MM.1S (cell line): ENCODE measurements around the gene LDAF1.
"Not testable (repeated sequence)": the region's sequence is repeated elsewhere in the genome, so short reads cannot be mapped to it uniquely, and the experiment has no call there.

ENCODE experiments used
- DNase-seq: peaks from one replicate; pipeline ENCODE4 v3.0.0-alpha.2; 2015
- H2AFZ ChIP-seq: fragments of 300-600 bp; sonication (generic); 2 replicates; pipeline ENCODE4 v1.6.0; 2016; ENCODE audit warnings: antibody characterized with exemption, low read length
- H3F3A ChIP-seq: fragments of 300-600 bp; sonication (generic); 2 replicates; pipeline ENCODE4 v1.6.1; 2016; ENCODE audit warnings: mild to moderate bottlenecking, antibody characterized with exemption, low read length, moderate library complexity, mixed read lengths; ENCODE audit not compliant: insufficient read depth
- H3K27ac ChIP-seq: fragments of 300-600 bp; sonication (generic); 2 replicates; pipeline ENCODE4 v1.5.1; 2016; ENCODE audit warnings: mild to moderate bottlenecking, low read length
- H3K27me3 ChIP-seq: fragments of 300-600 bp; sonication (generic); replicated peaks from 2 replicates; pipeline ENCODE4 v1.6.0; 2016; ENCODE audit warnings: low read length; ENCODE audit not compliant: insufficient read depth
- H3K36me3 ChIP-seq: fragments of 300-600 bp; sonication (generic); replicated peaks from 2 replicates; pipeline ENCODE4 v1.6.1; 2016; ENCODE audit warnings: mild to moderate bottlenecking, low read length, mixed read lengths; ENCODE audit not compliant: insufficient read depth
- H3K4me1 ChIP-seq: fragments of 300-600 bp; sonication (generic); 2 replicates; pipeline ENCODE4 v1.6.1; 2016; ENCODE audit warnings: low read length, mixed read lengths
- H3K4me2 ChIP-seq: fragments of 300-600 bp; sonication (generic); 2 replicates; pipeline ENCODE4 v1.6.0; 2016; ENCODE audit warnings: low read depth, low read length
- H3K4me3 ChIP-seq: fragments of 300-600 bp; sonication (generic); 2 replicates; pipeline ENCODE4 v1.5.1; 2016; ENCODE audit warnings: low read length, mixed read lengths
- H3K79me2 ChIP-seq: fragments of 300-600 bp; sonication (generic); 2 replicates; pipeline ENCODE4 v1.6.1; 2016; ENCODE audit warnings: mixed run types, low read length, mixed read lengths
- H3K9ac ChIP-seq: fragments of 300-600 bp; sonication (generic); 2 replicates; pipeline ENCODE4 v1.6.1; 2016; ENCODE audit warnings: low read length, mixed read lengths
- H3K9me2 ChIP-seq: fragments of 300-600 bp; sonication (generic); replicated peaks from 2 replicates; pipeline ENCODE4 v1.6.1; 2016; ENCODE audit warnings: mild to moderate bottlenecking, low read length, mixed read lengths; ENCODE audit not compliant: insufficient read depth
- H3K9me3 ChIP-seq: fragments of 300-600 bp; sonication (generic); replicated peaks from 2 replicates; pipeline ENCODE4 v1.6.1; 2016; ENCODE audit warnings: mild to moderate bottlenecking, low read length, mixed read lengths; ENCODE audit not compliant: insufficient read depth
- H4K20me1 ChIP-seq: fragments of 300-600 bp; sonication (generic); 2 replicates; pipeline ENCODE4 v1.6.1; 2016; ENCODE audit warnings: mild to moderate bottlenecking, low read length, moderate library complexity, mixed read lengths; ENCODE audit not compliant: insufficient read depth
- EZH2 ChIP-seq: fragments of 300-600 bp; sonication (generic); optimal IDR thresholded peaks from 2 replicates; pipeline ENCODE3; 2017; ENCODE audit warnings: low read depth, mild to moderate bottlenecking, antibody characterized with exemption, low read length, mixed read lengths
- EZH2phosphoT487 ChIP-seq: fragments of 300-600 bp; sonication (generic); IDR thresholded peaks from 2 replicates; pipeline ENCODE4 v1.6.1; 2018; ENCODE audit warnings: antibody characterized with exemption, low read length
- TF ChIP-seq, protein P1 (sequence below): fragments of 300-600 bp; sonication (generic); IDR thresholded peaks from 2 replicates; pipeline ENCODE4 v1.5.1; 2016; ENCODE audit warnings: antibody characterized with exemption, low read length, mixed read lengths

Gene LDAF1

DNA sequence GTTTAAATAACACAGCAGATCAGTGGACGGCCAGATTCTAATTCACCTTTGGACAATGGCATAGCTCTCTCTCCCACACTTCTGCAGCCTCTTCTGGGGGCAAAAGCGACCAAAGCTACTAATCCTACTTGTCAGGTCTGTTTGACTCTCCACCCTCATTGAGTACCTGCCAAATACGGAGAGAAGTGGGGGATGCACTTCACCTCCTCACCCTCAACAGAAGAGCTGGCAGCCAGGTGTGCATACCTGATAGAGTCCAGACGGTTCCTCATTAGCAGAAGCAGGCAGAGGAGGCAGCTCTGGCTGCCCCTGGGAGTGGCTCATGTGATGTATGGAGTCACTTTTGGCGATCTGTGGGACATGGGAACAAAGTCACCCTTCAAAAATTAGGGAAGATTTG is 12.7 kb upstream of the LDAF1 start:
- H3K9me2 ChIP-seq: no peaks in the 10 kb centered on the region
- H2AFZ ChIP-seq: no peak overlapping the region
- H3K4me1 ChIP-seq: no peaks in the 10 kb centered on the region
- H3K4me3 ChIP-seq: no peak overlapping the region
- no peaks in the 10 kb centered on the region for H3K79me2 ChIP-seq
- H3K27me3 ChIP-seq: no peaks in the 10 kb centered on the region
- no peak for DNase-seq
- no peaks in the 10 kb centered on the region for H3F3A ChIP-seq
- no peak overlapping the region for H3K27ac ChIP-seq
- H3K9ac ChIP-seq: no peak overlapping the region
- no peaks in the 10 kb centered on the region for H3K36me3 ChIP-seq
- H3K4me2 ChIP-seq: no peak overlapping the region
- TF ChIP-seq EZH2: no peak
- no peak for TF ChIP-seq EZH2phosphoT487
- TF ChIP-seq, protein P1, sequence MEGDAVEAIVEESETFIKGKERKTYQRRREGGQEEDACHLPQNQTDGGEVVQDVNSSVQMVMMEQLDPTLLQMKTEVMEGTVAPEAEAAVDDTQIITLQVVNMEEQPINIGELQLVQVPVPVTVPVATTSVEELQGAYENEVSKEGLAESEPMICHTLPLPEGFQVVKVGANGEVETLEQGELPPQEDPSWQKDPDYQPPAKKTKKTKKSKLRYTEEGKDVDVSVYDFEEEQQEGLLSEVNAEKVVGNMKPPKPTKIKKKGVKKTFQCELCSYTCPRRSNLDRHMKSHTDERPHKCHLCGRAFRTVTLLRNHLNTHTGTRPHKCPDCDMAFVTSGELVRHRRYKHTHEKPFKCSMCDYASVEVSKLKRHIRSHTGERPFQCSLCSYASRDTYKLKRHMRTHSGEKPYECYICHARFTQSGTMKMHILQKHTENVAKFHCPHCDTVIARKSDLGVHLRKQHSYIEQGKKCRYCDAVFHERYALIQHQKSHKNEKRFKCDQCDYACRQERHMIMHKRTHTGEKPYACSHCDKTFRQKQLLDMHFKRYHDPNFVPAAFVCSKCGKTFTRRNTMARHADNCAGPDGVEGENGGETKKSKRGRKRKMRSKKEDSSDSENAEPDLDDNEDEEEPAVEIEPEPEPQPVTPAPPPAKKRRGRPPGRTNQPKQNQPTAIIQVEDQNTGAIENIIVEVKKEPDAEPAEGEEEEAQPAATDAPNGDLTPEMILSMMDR: no peak
- H4K20me1 ChIP-seq: no peaks in the 10 kb centered on the region
- no peaks in the 10 kb centered on the region for H3K9me3 ChIP-seq

DNA sequence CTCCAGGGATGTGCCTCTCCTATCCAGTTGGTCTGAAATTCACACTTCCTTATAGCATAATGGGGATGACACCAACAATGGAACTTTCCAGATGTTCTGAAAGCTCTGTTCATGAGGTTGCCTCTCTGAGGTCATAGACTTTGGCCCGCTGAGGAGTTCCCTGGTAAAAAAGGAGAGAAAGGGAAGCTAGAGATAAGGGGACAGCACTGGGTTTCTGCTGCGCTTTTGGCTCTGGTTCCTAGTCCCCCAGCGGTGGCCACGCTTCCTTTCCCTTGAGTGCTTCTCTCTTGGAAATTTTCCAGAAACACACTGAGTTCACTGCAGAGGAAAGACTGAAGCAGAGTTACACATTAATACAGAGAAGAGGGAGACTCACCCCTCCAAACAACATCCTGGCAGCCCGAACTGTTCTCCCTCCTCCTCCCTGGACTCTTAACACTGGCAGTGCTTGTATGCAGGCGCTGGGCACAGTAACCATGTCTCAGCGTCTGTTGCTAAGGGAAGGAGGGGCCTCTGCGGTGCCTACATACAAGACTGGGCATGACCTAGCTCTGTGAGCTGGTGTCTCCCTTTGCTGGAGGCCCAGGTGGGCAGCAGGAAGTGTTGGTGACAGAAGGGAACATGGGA is 8.0 kb upstream of the LDAF1 start, which contains the start of gene DNAH3:
DNAH3 (minus strand) TSS at position 472 of the 627 bp plus-strand sequence. CDS start 527 bp downstream, outside the sequence.
- H3F3A ChIP-seq: no peaks in the 10 kb centered on the region
- no peaks in the 10 kb centered on the region for H3K9me2 ChIP-seq
- H3K27ac ChIP-seq: no peak within 1 kb of the TSS
- no peak for DNase-seq
- no peaks in the 10 kb centered on the region for H3K79me2 ChIP-seq
- no peaks in the 10 kb centered on the region for H4K20me1 ChIP-seq
- H3K4me2 ChIP-seq: no peak within 1 kb of the TSS
- H3K36me3 ChIP-seq: no peaks in the 10 kb centered on the region
- no peaks in the 10 kb centered on the region for H3K9me3 ChIP-seq
- H3K27me3 ChIP-seq: no peaks in the 10 kb centered on the region
- no peaks in the 10 kb centered on the region for H3K4me1 ChIP-seq
- TF ChIP-seq EZH2phosphoT487 (no peak), EZH2 (no peak)
- TF ChIP-seq, protein P1: no peak
- no peak within 1 kb of the TSS for H3K4me3 ChIP-seq
- H3K9ac ChIP-seq: no peak within 1 kb of the TSS
- H2AFZ ChIP-seq: no peak within 1 kb of the TSS

DNA sequence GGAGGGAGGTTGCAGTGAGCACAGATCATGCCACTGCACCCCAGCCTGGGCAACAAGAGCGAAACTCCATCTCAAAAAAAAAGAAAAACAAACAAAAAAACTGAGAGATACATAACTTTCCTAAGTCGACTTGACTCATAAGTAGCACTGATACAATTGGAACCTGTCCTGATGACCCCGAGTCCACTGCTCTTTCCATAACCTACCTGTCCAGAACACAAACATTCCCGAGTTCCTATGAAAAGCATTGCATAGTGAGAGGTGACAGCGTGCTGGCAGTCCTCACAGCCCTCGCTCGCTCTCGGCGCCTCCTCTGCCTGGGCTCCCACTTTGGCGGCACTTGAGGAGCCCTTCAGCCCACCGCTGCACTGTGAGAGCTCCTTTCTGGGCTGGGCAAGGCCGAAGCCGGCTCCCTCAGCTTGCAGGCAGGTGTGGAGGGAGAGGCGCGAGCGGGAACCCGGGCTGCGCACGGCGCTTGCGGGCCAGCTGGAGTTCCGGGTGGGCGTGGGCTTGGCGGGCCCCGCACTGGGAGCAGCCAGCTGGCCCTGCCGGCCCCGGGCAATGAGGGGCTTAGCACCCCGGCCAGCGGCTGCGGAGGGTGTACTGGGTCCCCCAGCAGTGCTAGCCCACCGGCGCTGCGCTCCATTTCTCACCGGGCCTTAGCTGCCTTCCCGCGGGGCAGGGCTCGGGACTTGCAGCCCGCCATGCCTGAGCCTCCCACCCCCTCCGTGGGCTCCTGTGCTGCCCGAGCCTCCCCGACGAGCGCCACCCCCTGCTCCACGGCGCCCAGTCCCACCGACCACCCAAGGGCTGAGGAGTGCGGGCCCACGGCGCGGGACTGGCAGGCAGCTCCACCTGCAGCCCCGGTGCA is 6.1 kb upstream of the LDAF1 start:
- not testable (repeated sequence) for H3K9me3 ChIP-seq, H4K20me1 ChIP-seq, H3F3A ChIP-seq, H3K4me3 ChIP-seq, H2AFZ ChIP-seq, H3K9me2 ChIP-seq, H3K4me1 ChIP-seq, DNase-seq, H3K27me3 ChIP-seq, H3K9ac ChIP-seq, H3K36me3 ChIP-seq, H3K4me2 ChIP-seq, H3K79me2 ChIP-seq, H3K27ac ChIP-seq

DNA sequence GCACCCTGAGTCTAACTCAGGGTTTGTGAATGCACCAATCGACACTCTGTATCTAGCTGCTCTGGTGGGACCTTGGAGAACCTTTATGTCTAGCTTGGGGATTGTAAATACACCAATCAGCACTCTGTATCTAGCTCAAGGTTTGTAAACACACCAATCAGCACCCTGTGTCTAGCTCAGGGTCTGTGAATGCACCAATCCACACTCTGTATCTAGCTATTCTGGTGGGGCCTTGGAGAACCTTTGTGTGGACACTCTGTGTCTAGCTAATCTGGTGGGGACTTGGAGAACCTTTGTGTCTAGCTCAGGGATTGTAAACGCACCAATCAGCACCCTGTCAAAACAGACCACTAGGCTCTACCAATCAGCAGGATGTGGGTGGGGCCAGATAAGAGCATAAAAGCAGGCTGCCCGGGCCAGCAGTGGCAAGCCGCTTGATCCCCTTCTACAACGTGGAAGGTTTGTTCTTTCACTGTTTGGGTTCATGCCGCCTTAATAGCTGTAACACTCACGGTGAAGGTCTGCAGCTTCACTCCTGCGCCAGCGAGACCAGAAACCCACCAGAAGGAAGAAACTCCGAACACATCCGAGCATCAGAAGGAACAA is 5.2 kb upstream of the LDAF1 start:
- not testable (repeated sequence) for H3K4me2 ChIP-seq, H3K79me2 ChIP-seq, H3K27ac ChIP-seq, H2AFZ ChIP-seq, H3K27me3 ChIP-seq, DNase-seq, H3K4me1 ChIP-seq, H3K4me3 ChIP-seq, H3K36me3 ChIP-seq, H4K20me1 ChIP-seq, H3K9me2 ChIP-seq, H3K9ac ChIP-seq, H3F3A ChIP-seq, H3K9me3 ChIP-seq

DNA sequence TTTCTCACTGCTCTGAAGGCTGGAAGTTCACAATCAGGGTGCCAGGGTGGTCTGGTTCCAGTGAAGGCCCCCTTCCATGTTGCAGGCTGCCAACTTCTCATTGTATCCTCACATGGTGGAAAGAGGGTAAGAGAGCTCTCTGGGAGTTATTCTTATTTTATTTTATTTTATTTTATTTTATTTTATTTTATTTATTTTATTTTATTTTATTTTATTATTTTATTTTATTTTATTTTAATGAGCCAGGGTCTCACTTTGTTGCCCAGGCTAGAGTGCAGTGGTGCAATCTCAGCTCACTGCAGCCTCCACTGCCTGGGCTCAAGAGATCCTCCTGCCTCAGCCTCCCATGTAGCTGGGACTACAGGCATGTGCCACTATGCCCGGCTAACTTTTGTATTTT is 2.5 kb upstream of the LDAF1 start:
- H3K4me2 ChIP-seq, H3K27ac ChIP-seq, H3K9ac ChIP-seq, H4K20me1 ChIP-seq, H3K4me1 ChIP-seq, H3F3A ChIP-seq, H2AFZ ChIP-seq, H3K9me2 ChIP-seq, DNase-seq, H3K36me3 ChIP-seq, H3K27me3 ChIP-seq, H3K4me3 ChIP-seq, H3K79me2 ChIP-seq, H3K9me3 ChIP-seq: not testable (repeated sequence)
